ENCODE measurements around the gene RAB22A.

The RAB22A gene

DNA sequence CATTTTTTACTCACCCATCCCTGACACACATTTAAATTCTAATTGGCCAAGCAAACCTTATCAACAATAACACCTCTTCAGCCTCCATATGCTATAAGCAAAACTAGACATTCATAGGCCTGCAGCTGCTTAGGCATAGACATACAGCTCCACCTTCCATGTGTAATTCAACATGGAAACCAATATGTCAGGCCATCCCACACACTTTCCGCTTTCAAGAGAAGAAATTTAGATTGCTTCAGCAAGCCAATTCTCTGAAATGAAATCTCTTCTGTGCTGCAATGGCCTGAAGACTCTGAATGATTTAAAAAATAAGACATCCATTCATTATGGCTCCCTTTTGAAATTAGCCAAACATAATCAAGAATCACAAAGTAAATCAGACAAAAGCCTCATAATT is 4.5 kb upstream of the RAB22A start:
- DNase-seq: no peak

DNA sequence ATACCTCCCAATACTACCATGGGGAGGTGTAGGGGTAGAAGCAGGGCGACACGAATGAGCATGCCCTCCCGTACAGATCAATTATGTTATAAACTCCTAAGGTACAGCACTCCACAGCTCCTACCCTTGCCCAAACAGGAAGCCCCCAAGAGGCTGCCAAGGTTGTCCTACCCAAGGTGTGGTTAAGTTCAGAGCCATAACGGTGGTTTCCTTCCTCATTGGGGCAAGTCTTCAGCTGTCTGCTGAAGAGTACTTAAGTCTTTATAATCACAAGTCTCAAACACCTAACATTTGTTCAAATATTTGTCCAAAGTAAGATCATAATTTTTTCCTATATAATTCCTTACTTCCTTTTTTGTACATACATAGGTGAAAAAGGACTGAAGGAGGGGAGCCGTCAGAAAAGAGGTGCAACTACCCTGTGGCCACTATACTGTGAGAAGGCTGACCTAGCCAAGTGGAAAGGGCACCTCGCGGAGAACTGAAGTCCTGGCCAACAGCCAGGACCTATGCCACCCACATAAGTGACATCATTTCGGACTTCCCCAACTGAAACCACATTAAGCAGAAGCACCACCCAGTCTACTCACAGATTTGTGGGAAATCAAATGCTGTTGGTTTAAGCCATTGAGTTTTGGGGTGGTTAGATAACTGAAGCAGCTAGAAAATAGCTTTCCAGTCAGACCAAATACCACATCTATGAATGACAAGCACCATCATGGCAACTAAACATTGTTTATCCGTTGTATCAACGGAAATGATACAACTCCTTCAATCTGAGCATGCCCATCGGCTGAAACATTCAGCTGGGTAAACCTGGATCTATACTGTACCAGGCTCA is 2.9 kb upstream of the RAB22A start:
- peak; percentile 59 to 66 for DNase-seq

DNA sequence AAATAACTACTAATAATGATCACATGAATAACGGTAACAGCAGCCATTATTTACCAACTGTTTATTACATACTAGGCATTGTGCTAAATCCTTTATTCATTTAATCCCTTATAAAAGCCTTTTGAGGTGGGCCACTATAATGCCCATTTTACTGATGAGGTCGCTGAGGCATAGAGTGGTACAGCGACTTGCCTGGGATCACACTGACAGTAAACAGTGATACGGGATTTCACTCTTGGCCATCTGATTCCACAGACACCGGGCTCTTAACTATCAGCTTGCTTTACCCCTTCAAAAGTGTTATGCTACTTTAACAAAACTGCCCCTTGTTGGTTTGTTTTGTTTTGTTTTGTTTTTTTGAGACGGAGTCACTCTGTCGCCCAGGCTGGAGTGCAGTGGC is 2.2 kb upstream of the RAB22A start:
- DNase-seq: no peak

DNA sequence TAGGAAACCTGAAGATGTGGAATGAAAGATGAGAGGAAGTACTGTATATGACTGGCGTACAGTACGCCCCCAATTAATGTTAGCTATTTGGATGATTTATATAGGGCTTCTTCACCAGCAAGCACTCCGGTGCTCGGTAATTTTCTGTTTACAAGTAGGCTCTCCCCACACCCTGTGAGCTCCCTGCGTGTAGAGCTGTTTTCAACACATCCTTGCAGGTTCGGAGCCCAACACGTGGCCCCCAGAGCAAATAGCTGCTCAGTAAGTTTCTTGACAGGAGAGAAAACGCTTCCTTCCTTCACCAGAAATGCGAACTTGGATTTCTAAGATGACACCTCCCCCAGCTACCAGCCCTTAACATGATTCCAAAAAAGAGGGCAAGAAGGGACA is 1.2 kb upstream of the RAB22A start:
- DNase-seq: no peak

DNA sequence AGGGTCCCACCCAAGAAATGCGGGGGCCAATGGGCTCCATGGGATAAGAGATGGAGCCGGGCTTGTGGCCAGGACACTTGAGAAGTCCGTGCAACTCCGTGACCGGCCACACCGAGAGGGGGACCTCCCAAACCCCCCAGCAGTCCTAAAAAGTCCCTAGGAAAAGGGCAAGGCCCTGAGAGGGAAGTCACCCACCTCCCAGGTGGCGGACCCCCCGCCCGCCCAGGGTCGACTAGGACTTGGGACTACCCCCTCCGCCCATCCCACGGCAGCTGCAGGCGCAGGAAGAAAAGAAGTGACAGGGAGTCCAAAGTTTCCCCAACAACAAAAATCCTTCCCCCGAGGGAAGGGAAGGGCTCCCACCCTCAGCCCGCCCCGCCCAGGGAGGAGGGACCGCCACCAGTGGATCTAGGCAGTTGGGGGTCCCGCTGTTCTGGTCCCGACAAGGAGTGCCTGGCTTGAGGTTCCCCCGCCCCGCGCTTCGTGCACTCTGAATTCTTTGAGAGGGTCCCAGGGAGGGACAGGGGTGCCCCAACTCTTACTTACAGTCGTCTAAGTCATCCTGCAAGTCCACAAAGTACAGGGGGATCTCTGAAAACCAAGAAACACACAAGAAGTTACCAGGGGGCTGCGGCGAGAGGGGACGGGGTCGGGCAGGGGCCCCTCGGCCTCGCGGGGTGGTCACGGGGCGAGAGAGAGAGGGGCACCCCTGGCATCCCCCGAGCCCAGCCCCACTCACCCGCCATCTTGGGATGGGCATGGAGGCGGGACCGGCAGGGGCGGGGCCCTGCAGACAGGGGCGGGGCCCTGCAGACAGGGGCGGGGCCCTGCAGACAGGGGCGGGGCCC is 611 bp upstream of the RAB22A start:
- peak; percentile 40 to 44 for DNase-seq

DNA sequence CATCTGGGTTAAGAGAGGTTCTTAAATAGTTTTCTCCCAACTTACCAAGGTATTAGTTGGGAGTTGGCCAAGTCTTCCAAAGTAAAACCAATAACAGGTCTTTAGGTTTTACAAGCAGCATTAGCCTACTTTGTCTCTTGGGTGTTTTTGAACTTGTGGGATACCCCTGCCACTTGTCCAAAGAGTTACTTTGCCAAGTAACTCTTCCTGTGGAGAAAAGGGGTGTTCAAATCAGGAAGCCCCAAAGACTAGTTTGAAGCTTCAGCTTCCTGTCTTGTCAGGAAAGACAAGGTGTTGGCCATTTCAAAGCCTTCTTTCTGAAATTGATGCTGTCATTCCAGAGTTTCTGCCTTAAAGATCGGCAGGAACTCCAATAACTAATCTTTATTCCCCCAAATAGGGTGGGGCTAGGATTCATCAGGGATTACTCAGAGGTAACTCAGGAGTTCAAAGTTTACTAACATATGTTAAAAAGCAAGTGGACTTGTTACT is 822 bp downstream of the RAB22A start:
- no peak for DNase-seq

DNA sequence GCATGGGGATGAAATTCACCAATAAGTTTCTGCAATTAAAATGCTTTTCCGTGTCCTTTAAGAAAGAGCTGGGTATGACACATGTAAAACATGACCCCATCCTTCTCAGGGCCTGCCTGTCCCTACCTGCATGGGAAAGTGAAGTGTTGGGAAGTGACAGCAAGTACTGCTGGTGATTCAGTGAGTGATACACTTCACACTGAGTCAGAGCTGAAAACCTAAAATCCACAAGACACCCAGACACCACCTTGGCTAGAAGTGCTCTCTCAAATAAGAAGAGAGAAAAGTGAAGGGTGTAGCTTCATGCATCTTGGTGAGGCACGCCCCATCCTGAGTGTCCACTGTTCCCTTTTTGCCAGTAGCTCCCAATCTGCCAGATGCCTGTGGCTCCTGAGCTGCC is 3.3 kb downstream of the RAB22A start:
- no peak for DNase-seq

DNA sequence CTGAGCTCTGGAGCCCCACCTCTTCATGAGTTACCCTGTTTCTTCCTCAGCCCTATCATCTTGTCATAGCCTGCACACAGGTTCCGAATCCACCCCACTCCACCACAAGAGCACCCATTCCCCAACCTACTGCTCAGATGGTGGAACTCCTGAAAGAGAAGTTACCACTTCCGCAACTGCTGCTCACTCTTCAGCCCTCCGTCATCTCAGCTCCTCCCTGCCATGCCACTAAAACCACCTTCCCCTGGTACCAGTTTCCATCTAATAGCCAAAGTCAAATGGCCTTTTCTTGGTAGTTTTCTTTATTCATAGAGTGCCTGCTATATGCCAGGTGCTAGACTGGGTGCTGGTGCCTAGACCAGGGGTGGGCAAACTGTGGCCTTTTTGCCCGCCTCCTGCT is 3.9 kb downstream of the RAB22A start:
- DNase-seq: no peak

DNA sequence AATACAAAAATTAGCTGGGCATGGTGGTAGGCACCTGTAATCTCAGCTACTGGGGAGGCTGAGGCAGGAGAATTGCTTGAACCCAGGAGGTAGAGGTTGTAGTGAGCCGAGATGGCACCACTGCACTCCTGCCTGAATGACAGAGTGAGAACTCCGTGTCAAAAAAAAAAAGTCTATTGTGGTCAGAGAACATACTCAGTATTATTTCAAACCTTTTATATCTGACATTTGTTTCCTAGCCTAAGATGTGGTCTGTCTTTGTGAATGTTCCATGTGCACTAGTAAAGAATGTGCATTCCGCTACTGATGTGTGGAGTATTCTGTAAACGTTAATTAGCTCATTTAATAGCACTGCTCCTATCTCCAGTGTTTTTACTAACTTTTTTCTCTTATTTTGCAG is 11.7 kb downstream of the RAB22A start:
- DNase-seq: no peak

DNA sequence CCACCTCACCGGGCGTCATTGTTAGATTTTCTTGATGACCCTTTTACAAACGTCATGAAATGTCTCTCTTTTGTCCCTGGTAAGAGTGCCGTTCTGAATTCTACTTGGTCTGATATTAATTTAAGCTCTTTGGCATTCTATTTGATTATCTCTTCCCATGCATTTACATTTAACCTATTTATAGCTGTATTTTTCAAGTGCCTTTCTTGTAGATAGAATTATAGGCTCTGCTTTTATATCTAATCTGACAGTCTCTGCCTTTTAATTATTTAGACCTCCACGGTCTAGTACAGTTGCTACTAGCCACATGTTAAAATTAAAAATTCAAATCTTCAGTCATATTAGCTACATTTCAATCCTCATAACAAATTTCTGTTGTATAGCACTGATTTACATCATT is 12.6 kb downstream of the RAB22A start:
- no peak for DNase-seq

DNA sequence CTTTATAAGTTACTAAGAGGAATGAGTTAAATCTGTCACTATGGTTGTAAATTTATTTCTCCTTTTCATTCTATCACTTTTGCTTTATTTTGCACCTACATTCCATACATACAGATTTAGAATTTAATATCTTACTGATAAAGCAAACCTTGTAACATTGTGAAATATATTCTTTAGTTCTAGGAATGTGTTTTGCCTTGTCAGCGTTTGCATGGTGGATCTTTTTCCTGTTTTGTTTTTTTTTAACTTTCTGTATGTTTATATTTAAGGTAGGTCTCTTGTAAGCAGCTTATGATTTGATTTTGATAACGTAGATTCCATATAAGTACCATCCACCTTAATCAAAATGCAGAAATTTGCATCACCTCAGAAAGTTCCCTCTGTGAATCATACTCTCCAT is 16.4 kb downstream of the RAB22A start:
- no peak for DNase-seq

DNA sequence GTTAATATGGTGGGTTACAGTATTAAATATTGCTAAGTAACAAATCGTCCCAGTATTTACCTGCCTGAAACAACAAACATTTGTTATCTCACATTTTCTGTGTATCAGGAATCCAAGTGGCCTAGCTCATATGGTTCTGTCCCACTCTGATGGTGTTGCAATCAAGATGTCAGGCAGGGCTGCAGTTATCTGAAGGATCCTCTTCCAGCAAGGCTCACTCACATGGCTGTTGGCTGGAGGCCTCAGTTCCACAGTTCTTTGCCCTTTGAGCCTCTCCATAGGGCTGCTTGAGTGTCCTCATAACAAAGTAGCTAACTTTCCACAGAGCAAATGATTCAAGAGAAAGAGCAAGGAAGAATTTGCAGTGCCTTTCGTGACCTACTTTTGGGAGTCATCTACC is 17.7 kb downstream of the RAB22A start:
- no peak for DNase-seq

DNA sequence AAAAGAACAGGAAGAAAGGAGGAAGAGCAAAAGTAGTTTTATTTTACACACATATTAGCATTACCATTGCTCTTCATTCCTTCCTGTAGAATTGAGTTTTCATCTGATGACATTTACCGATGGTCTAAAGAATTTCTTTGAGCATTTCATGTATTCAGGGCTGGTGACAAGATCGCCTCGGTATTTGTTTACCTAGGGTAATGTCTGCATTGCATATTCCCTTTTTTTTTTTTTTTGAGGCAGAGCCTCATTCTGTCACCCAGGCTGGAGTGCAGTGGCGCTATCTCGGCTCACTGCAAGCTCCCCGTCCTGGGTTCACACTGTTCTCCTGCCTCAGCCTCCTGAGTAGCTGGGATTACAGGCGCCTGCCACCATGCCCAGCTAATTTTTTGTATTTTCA is 19.3 kb downstream of the RAB22A start:
- no peak for DNase-seq

DNA sequence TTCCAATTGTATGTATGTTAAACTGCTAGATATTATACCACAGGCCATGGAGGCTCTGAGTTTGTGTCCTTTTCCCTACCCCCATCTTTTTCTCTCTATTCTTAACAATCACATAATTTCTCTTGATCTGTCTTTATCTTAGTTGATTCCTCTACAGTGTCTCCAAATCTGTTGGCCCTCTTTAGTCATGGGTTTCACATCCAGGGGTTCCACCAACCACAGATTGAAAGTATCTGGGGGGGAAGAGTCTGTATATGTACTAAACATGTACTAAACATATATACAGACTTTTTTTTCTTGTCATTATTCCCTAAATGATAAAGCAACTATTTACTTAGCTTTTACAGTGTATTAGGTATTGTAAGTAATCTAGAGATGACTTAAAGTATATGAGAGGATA is 20.2 kb downstream of the RAB22A start:
- no peak for DNase-seq

DNA sequence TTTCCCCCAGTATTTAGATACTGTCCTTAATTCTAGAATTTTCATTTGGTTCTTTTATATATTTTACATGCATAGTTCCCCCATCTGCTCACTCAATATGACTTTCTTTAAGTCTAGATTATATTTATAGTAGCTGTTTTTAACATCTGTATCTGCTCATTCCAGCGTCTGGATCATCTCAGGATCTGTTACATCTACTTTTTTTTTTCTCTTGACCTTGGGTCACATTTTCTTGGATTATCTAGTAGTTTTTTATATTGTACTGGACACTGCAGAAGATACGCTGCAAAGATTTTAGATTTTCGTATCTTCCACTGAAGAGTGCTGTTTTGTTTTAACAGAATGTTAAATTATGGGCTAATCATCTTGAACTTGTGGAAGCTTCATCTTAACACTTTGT is 20.7 kb downstream of the RAB22A start:
- DNase-seq: no peak

DNA sequence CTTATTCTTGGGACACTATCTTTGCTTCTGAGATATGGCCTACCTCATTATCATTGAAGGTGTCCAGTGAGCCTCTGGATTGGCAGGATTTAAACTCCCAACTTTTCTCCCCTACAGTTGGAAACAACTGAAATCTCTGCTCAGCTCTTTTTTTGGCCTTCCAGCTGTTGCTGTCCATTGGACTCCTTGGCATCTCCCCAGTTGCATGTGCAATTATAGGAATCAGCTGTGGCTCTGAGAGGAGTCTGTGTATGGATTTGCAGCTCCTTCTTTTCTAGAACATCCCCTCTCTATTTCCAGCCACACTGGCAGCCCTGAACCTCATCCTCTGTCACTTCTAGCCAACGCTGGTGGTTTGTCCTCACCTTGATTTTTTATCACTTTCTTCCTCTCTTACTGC is 21.2 kb downstream of the RAB22A start:
- no peak for DNase-seq

DNA sequence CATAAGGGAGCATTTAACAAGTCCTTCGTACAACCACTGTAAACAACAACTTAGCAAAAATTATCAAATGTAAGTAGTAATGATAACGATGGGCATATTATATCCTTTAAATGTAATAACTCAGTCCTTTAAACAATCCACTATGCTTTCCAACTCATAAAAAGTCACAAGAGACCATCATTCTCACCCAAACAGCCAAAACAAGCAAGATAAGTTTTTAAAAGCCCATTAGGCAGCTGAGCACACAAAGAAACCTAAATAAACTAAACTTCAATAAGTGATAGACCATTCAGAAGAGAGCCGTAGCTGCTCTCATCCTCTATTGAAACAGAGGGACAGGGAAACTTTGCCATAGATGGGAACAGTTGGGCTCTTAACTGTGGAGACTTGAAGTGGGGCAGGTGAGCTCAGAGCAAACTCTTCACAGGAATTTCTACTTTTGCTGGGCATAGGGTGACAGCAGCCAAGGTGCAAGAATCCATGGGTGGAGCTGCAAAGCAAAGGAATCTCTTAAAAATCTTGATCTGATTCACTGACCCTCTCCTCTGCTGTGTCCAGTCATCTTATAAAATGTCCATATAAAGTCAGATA is 22.5 kb downstream of the RAB22A start:
- DNase-seq: no peak

DNA sequence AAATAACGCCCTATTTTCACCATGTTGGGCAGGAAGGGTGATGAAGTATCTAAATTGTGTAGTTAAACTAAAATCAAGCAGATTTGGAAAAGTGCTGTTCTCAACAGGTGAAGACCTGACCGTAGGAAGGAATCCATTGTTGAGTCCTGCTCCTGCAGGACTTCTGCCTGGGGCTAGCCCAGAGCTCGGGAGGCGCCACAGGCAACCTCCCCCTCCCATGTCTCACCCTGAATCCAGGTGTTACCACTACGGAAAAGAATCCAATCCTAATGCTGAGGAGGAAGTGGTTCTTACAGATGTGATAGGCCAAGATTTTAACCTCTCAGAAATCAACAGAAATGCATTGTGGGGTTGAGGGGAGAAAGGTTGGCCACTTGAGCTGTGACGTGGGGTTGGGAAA is 30.2 kb downstream of the RAB22A start:
- DNase-seq: no peak

DNA sequence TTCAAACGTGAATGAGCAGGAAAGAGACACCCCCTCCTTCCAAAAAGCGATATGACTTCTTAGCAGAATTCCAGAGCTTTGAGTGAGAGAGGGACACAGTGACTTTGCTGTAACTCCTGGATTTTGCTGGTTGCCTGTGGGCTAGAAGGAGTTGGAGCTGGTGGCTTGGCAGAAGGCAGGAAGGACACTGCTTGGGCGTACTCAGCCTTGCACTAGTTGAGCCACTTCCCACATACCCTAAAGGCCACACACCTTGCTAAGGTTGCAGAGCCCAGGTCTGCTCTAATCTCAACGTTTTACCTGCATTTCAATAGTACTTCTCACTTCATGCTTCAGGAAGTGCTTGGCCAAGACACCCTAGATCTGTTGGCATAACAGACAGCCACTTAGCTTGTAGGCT is 30.6 kb downstream of the RAB22A start:
- no peak for DNase-seq

DNA sequence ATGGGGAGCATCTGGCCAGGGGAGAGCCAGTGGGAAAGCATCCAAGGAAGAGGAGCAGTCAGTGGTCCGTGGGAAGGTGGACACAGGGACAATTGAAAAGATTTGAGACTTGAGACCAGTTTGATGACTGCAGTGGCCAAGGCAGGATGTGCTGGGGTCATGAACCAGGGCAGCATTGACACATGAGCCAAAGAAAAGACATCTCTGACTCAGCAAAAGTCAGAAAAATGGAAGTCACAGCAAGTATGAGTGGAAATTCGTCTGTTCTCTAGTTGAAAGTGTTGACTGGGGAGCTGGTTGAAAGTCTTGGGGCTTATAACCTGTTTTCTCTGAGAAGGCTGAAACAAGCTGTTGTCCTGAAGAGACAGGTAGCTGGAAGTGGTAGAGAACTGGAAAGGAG is 31.3 kb downstream of the RAB22A start:
- no peak for DNase-seq

DNA sequence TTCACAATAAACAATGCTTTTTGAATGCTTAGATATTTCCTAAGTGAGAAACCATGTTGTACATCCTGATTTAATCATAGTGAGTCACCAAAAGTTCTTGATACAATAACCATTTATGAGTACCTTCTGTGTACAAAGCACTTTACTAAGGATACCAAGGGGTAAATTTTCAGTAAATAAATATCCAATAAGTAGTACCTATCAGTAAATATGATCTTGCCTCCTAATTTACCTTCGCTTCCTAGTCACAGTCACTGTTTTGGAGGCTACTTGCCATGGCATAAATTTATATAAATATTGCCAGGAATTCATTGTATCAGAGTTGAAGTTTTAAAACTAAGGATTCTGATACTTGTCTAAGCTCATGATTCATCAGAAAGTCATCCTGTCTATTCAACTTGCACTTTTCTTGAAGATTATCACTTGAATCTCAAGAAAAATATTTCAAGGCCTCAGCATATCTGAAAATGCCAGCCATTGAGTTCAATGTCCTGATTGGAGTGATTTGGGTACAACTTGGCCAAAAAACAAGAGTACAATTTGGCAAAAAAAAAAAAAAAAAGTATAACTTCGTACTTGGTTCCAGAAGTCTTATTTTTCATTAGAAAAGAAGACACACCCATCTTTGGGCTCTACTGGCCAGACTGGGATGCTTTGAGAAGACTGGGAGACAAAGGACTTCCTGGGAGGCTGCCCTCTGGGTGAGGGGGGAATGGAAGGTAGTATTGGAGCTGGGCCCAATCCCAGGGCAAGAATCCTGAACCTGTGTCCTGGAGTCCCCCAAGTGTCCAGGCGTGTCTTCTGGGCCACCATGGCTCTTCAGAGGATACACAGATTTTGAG is 32.8 kb downstream of the RAB22A start:
- no peak for DNase-seq

DNA sequence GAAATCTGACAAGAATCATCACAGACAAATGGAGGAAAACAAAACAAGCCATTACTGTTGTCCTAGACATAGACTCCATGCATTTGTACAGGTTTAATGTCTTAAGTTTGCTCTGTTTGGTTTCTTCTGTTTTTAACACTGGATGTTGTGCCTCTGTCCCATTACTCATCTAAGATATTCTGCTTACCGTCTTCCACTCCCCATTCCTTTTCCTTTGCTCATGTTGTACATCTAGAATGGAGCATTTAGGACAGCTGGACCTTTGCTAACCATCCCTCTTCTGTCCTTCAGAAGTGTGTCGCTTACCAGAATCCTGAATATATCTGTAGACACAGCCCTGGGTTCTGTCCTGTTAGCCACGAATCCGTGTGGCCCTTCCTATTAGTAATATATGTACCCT is 35.2 kb downstream of the RAB22A start:
- no peak for DNase-seq

DNA sequence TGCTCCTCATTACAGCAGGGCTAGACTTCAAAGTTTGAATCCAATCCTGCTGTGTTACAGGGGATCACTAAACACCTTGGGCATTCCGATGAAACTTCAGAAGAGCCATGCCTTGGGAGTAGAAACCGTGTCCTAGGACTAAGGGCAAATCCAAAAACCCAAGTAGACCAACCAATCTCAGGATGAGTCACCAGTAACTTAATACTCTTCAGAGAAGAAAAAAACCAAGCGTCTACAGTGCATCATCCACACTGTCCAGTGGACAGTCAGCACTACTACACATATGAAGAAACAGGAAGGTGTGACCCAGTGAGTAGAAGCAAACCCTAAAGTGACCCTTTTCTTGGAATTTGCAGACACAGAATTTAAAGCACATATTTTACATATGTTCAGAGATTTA is 40.1 kb downstream of the RAB22A start:
- DNase-seq: no peak
